ENCODE results near the gene PLOD3. TPM values are rescaled to one million over a fixed set of nuclear protein-coding genes. Genes with fewer than 3 reads are reported as not detected.

Gene PLOD3
- total RNA-seq, 1 experiment from 2014 or later, result 112 TPM

DNA sequence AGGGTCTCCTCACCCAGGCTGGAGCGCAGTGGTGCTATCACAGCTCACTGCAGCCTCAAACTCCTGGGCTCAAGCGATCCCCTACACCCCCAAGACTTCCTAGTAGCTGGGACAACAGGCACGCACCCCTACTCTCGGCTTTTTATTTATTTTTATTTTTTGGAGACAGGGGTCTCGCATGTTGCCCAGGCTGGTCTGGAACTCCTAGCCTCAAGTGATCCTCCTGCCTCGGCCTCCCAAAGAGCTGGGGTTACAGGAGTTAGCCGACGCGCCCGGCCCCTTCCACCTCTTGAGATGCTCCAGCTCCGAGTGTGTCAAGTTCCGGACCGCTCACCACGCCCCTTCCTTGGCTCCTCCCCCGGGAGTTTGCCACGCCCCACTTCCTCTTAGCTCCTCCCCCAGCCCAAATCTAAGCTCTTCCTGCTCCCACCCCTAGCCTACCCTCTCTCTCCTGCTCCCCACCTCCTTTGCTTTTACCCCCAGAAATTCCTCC lies 43.6 kb downstream of the PLOD3 start:
- POLR2A ChIA-PET, result no interaction called here
- peaks cover 10% of the 10 kb centered on the region for H3K27me3 ChIP-seq (replicated peaks; ENCODE audit: control insufficient read depth, insufficient read depth, low read length)
- peaks cover 26% of the 10 kb centered on the region for H3K4me1 ChIP-seq
- Mint-ChIP-seq H3K4me1 (ENCODE audit: low read depth, unreplicated experiment) (peaks cover 23% of the 10 kb centered on the region), H3K27ac (ENCODE audit: unreplicated experiment) (no peak overlapping the region), H3K27me3 (ENCODE audit: insufficient read depth, unreplicated experiment) (peaks cover 41% of the 10 kb centered on the region), H3K4me3 (ENCODE audit: unreplicated experiment) (no peak overlapping the region), H3K9me3 (ENCODE audit: unreplicated experiment) (no peaks in the 10 kb centered on the region), H3K36me3 (ENCODE audit: insufficient read depth, unreplicated experiment) (no peaks in the 10 kb centered on the region)
- H3K4me3 ChIP-seq (ENCODE audit: low read depth, low read length), result no peak overlapping the region
- intact Hi-C loops (cut with micrococcal nuclease; ENCODE audit: unreplicated experiment), result no loop called here
- CTCF ChIA-PET, result interaction anchor here (1.8 kb wide), 2 partner anchors 19 to 30 kb away, joined by 9 to 11 read pairs; no protein-coding TSS in a partner anchor
- no peaks in the 10 kb centered on the region for H3K36me3 ChIP-seq (ENCODE audit: control insufficient read depth, insufficient read depth, low read length)
- DNase-seq, result no peak
- BruUV-seq (replicated peaks), result no TSS peak
- no peaks in the 10 kb centered on the region for H3K9me3 ChIP-seq
- TF ChIP-seq, protein P1, sequence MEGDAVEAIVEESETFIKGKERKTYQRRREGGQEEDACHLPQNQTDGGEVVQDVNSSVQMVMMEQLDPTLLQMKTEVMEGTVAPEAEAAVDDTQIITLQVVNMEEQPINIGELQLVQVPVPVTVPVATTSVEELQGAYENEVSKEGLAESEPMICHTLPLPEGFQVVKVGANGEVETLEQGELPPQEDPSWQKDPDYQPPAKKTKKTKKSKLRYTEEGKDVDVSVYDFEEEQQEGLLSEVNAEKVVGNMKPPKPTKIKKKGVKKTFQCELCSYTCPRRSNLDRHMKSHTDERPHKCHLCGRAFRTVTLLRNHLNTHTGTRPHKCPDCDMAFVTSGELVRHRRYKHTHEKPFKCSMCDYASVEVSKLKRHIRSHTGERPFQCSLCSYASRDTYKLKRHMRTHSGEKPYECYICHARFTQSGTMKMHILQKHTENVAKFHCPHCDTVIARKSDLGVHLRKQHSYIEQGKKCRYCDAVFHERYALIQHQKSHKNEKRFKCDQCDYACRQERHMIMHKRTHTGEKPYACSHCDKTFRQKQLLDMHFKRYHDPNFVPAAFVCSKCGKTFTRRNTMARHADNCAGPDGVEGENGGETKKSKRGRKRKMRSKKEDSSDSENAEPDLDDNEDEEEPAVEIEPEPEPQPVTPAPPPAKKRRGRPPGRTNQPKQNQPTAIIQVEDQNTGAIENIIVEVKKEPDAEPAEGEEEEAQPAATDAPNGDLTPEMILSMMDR (IDR thresholded peaks at IDR 0.05; ENCODE audit: insufficient read depth in 1 of 2, low read depth in 1 of 2, low read length in 1 of 2, severe bottlenecking in 1 of 2, unreplicated experiment in 1 of 2), result no peak

GRCh38 chr7:101172854-101173751 lies 44.3 kb downstream of the PLOD3 start:
- TF ChIP-seq, protein P1 (IDR thresholded peaks at IDR 0.05; ENCODE audit: insufficient read depth in 1 of 2, low read depth in 1 of 2, low read length in 1 of 2, severe bottlenecking in 1 of 2, unreplicated experiment in 1 of 2), result no peak
- H3K9me3 ChIP-seq, result no peaks in the 10 kb centered on the region
- CTCF ChIA-PET, result interaction anchor here (1.8 kb wide), 2 partner anchors 19 to 29 kb away, joined by 9 to 11 read pairs; no protein-coding TSS in a partner anchor
- Mint-ChIP-seq H3K27me3 (ENCODE audit: insufficient read depth, unreplicated experiment) (peaks cover 46% of the 10 kb centered on the region), H3K4me1 (ENCODE audit: low read depth, unreplicated experiment) (peaks cover 29% of the 10 kb centered on the region), H3K36me3 (ENCODE audit: insufficient read depth, unreplicated experiment) (no peaks in the 10 kb centered on the region), H3K4me3 (ENCODE audit: unreplicated experiment) (peak overlapping the region; percentile 58), H3K27ac (ENCODE audit: unreplicated experiment) (peak overlapping the region; percentile 53), H3K9me3 (ENCODE audit: unreplicated experiment) (no peaks in the 10 kb centered on the region)
- no peak for DNase-seq
- H3K4me1 ChIP-seq, result peaks cover 26% of the 10 kb centered on the region
- BruUV-seq (replicated peaks), result no TSS peak
- POLR2A ChIA-PET, result no interaction called here
- intact Hi-C loops (cut with micrococcal nuclease; ENCODE audit: unreplicated experiment), result no loop called here
- no peak overlapping the region for H3K4me3 ChIP-seq (ENCODE audit: low read depth, low read length)
- peaks cover 10% of the 10 kb centered on the region for H3K27me3 ChIP-seq (replicated peaks; ENCODE audit: control insufficient read depth, insufficient read depth, low read length)
- H3K36me3 ChIP-seq (ENCODE audit: control insufficient read depth, insufficient read depth, low read length), result no peaks in the 10 kb centered on the region

DNA sequence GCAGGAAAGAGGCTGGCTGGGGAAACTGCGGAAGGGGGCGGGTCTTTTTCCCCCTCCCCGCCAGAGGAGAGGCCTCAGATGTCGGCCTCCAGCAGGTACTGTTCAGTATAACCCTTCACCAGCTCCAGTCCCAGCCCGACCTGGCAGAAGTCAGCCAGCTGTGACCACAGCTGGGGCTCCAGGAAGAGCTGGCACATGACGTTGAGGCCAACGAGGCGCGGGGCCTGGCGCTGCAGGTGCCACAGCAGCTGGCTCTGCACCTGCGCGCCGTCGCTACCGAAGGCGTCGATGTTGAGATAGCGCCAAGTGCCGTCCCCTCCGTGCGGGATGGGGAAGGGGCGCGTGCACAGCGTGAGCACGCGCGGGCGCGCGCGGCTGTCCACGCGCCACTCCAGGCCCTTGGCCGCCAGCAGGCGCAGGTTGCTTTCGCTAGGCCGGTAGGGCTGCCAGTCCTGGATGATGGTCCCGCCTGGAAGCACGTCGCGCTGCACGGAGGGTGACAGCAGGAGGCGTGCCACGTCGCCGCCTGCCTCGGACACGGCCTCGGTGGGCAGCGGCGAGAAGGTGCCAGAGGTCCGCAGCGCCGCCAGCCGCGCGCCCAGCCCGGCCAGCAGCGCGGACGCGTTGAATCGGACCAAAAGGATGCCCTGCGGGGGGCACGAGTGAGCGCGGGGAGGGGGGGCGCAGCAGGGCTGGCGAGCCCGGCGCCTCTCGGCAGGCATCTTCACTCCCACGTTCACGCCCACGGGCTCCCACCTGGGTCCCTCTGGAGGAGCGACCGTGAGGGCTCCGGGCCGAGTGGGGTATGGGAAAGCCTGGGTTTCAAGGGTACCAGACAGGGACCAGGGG lies 45.2 kb downstream of the PLOD3 start:
- peak overlapping the region; percentile 13; the same call in 1 of the 2 replicates for H3K4me3 ChIP-seq (ENCODE audit: low read depth, low read length)
- no peak for DNase-seq
- Mint-ChIP-seq H3K9me3 (ENCODE audit: unreplicated experiment) (no peaks in the 10 kb centered on the region), H3K36me3 (ENCODE audit: insufficient read depth, unreplicated experiment) (no peaks in the 10 kb centered on the region), H3K27ac (ENCODE audit: unreplicated experiment) (peak overlapping the region; percentile 53), H3K27me3 (ENCODE audit: insufficient read depth, unreplicated experiment) (peaks cover 52% of the 10 kb centered on the region), H3K4me3 (ENCODE audit: unreplicated experiment) (peak overlapping the region; percentile 64), H3K4me1 (ENCODE audit: low read depth, unreplicated experiment) (peaks cover 33% of the 10 kb centered on the region)
- TF ChIP-seq, protein P1 (IDR thresholded peaks at IDR 0.05; ENCODE audit: insufficient read depth in 1 of 2, low read depth in 1 of 2, low read length in 1 of 2, severe bottlenecking in 1 of 2, unreplicated experiment in 1 of 2), result no peak
- no peaks in the 10 kb centered on the region for H3K9me3 ChIP-seq
- peaks cover 26% of the 10 kb centered on the region for H3K4me1 ChIP-seq
- no peaks in the 10 kb centered on the region for H3K36me3 ChIP-seq (ENCODE audit: control insufficient read depth, insufficient read depth, low read length)
- ChIA-PET CTCF (interaction anchor here (1.0 to 1.8 kb wide), 4 partner anchors 21 to 110 kb away, joined by 6 to 11 read pairs (median 6); no protein-coding TSS in a partner anchor), POLR2A (interaction anchor here (0.6 to 0.7 kb wide), 2 partner anchors 10 to 1178 kb away, joined by 3 to 4 read pairs; no protein-coding TSS in a partner anchor)
- BruUV-seq (replicated peaks), result no TSS peak
- H3K27me3 ChIP-seq (replicated peaks; ENCODE audit: control insufficient read depth, insufficient read depth, low read length), result peaks cover 10% of the 10 kb centered on the region
- intact Hi-C loops (cut with micrococcal nuclease; ENCODE audit: unreplicated experiment), result no loop called here

Measured in Caco-2 (cell line).